SK-N-MC (cell line): ENCODE results near the gene VWC2L.

Experiments
- DNase-seq: peaks from one replicate; pipeline ENCODE4 v3.0.0-alpha.2; 2011; ENCODE audit warnings: low read depth, low spot score
- H3K27ac ChIP-seq: fragments of 200-600 bp; sonication (generic); 2 replicates; pipeline ENCODE4 v1.5.1; 2016; ENCODE audit warnings: mixed run types
- H3K36me3 ChIP-seq: fragments of 200-600 bp; sonication (generic); 2 replicates; pipeline ENCODE4 v1.6.1; 2017; ENCODE audit warnings: antibody characterized with exemption, low read length, mixed read lengths; ENCODE audit not compliant: insufficient read depth
- H3K4me3 ChIP-seq: fragments of 200-600 bp; sonication (generic); 2 replicates; pipeline ENCODE4 v1.5.1; 2016
- H3K9ac ChIP-seq: fragments of 200-600 bp; sonication (generic); 2 replicates; pipeline ENCODE4 v1.8.0; 2017; ENCODE audit warnings: mixed run types, mixed read lengths; ENCODE audit not compliant: insufficient read length
- H3K9me3 ChIP-seq: fragments of 200-600 bp; sonication (generic); 2 replicates; pipeline ENCODE4 v1.6.1; 2017; ENCODE audit warnings: low read depth, mild to moderate bottlenecking, antibody characterized with exemption, low read length, moderate library complexity, mixed read lengths
- EZH2 ChIP-seq: fragments of 200-600 bp; sonication (generic); IDR thresholded peaks from one replicate; pipeline ENCODE4 v1.6.1; 2017; ENCODE audit warnings: antibody characterized with exemption
- FOXP2 ChIP-seq: optimal IDR thresholded peaks from 2 replicates; pipeline ENCODE3; 2011; ENCODE audit warnings: mild to moderate bottlenecking, moderate library complexity; ENCODE audit not compliant: insufficient read depth; ENCODE audit errors: extremely low read length, control extremely low read depth
- POLR2AphosphoS5 ChIP-seq: IDR thresholded peaks from 2 replicates; pipeline ENCODE4 v1.6.1; 2012; ENCODE audit warnings: mild to moderate bottlenecking, low read depth, low read length, borderline replicate concordance

VWC2L gene

GRCh38 chr2:214587442-214587841 is 176.6 kb downstream of the VWC2L start:
- no peak for TF ChIP-seq EZH2
- TF ChIP-seq FOXP2 = no peak
- no peak for TF ChIP-seq POLR2AphosphoS5
- Histone ChIP-seq H3K36me3 (no peaks in the 10 kb centered on the region), H3K9me3 (no peaks in the 10 kb centered on the region), H3K27ac (no peak overlapping the region), H3K4me3 (no peak overlapping the region), H3K9ac (no peak overlapping the region)
- no peak for DNase-seq

GRCh38 chr2:214591366-214591765 is 180.5 kb downstream of the VWC2L start:
- Histone ChIP-seq H3K27ac (no peak overlapping the region), H3K36me3 (no peaks in the 10 kb centered on the region), H3K9ac (no peak overlapping the region), H3K4me3 (peak overlapping the region; percentile 1; the same call in 1 of the 2 replicates), H3K9me3 (no peaks in the 10 kb centered on the region)
- no peak for DNase-seq
- TF ChIP-seq EZH2 (no peak), FOXP2 (no peak), POLR2AphosphoS5 (no peak)

DNA sequence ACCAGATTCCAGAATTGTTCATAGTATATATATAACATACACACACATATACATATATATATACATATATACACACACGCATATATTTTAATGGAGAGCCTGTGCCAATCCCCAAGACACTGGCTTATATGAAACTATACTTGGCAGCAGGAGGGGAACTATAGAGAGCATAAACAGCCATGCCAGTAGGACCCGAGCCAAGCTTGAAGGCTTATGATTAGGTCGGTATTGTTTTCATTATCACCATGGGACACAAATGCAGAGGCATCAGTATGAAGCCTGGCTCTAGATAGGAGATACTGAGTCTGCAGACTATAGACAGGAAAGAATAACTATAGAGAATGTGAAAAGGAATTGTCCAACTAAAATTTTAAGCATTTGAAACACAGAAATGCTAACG is 181.2 kb downstream of the VWC2L start:
- H3K36me3 ChIP-seq = no peaks in the 10 kb centered on the region
- H3K9ac ChIP-seq = no peak overlapping the region
- no peak for TF ChIP-seq EZH2
- TF ChIP-seq POLR2AphosphoS5 = no peak
- TF ChIP-seq FOXP2 = no peak
- H3K4me3 ChIP-seq = no peak overlapping the region
- no peaks in the 10 kb centered on the region for H3K9me3 ChIP-seq
- H3K27ac ChIP-seq = no peak overlapping the region
- DNase-seq = no peak

GRCh38 chr2:214593727-214594126 is 182.9 kb downstream of the VWC2L start:
- Histone ChIP-seq H3K9me3 (no peaks in the 10 kb centered on the region), H3K27ac (no peak overlapping the region), H3K36me3 (no peaks in the 10 kb centered on the region), H3K9ac (no peak overlapping the region), H3K4me3 (no peak overlapping the region)
- no peak for TF ChIP-seq EZH2
- TF ChIP-seq FOXP2 = no peak
- no peak for TF ChIP-seq POLR2AphosphoS5
- no peak for DNase-seq

DNA sequence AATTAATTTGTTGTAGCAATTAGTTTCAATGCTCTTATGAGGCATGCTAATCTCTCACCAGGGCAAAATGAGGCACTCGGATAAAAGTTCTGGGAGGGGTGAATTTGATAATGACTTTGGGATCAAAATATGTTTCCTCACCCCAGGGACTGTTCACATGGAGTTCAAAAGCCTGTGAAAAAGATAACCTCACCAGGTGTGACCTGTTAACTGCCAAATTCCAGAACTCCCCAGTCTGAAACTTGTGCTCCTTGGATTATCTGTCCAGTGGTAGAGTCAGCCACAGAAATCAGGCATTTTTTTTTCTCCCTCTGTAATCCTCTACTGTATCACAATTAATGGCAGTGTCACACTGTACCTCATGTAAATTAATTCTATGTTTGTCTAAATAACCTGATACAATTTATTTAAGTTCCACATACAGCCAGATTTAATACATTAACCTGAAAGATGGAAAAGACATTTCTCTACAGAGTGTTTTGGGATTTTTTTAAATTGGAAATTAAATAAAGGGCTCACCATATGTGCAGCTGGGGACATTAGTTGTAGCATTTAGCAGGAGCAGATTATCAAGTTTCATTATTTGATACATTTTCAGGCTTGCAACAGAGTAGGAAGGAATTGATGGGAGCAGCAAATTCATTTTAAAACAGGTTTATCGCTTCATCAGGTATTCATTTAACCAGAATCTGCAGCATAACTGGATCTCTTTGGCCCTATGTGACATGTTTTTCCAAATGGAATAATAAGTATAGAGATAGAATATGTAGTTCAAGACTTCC is 191.2 kb downstream of the VWC2L start:
- no peak for DNase-seq
- no peak overlapping the region for H3K9ac ChIP-seq

GRCh38 chr2:214604861-214605260 is 194.0 kb downstream of the VWC2L start:
- TF ChIP-seq FOXP2 (no peak), POLR2AphosphoS5 (no peak), EZH2 (no peak)
- DNase-seq = no peak
- Histone ChIP-seq H3K9me3 (no peaks in the 10 kb centered on the region), H3K36me3 (no peaks in the 10 kb centered on the region), H3K27ac (no peak overlapping the region), H3K9ac (no peak overlapping the region), H3K4me3 (no peak overlapping the region)

More for the DNA sequence above, 191.2 kb downstream of the VWC2L start:
- Histone ChIP-seq H3K27ac (no peak overlapping the region), H3K9me3 (no peaks in the 10 kb centered on the region), H3K36me3 (no peaks in the 10 kb centered on the region), H3K4me3 (no peak overlapping the region)
- TF ChIP-seq FOXP2 = no peak
- no peak for TF ChIP-seq POLR2AphosphoS5
- no peak for TF ChIP-seq EZH2

GRCh38 chr2:214607051-214607450 is 196.2 kb downstream of the VWC2L start:
- Histone ChIP-seq H3K9me3 (no peaks in the 10 kb centered on the region), H3K4me3 (no peak overlapping the region), H3K36me3 (no peaks in the 10 kb centered on the region), H3K27ac (no peak overlapping the region), H3K9ac (no peak overlapping the region)
- no peak for DNase-seq
- TF ChIP-seq EZH2 (no peak), FOXP2 (no peak), POLR2AphosphoS5 (no peak)

- H3K9ac ChIP-seq = no peak overlapping the region
- H3K4me3 ChIP-seq = 0 out of 2 replicates have a peak overlapping the region, but pooled peaks have one; percentile 1
- no peak for TF ChIP-seq POLR2AphosphoS5
- TF ChIP-seq EZH2 = no peak
- no peak for TF ChIP-seq FOXP2
- no peak overlapping the region for H3K27ac ChIP-seq
- H3K9me3 ChIP-seq = 0 out of 2 replicates have a peak, but pooled peaks cover 5% of the 10 kb centered on the region
- no peaks in the 10 kb centered on the region for H3K36me3 ChIP-seq
- DNase-seq = no peak
These were observed 200.2 kb downstream of the VWC2L start for GRCh38 chr2:214611015-214611414.

GRCh38 chr2:214624166-214624760 is 213.4 kb downstream of the VWC2L start:
- no peak overlapping the region for H3K27ac ChIP-seq

More at GRCh38 chr2:214624166-214624760, 213.4 kb downstream of the VWC2L start:
- Histone ChIP-seq H3K9me3 (no peaks in the 10 kb centered on the region), H3K4me3 (no peak overlapping the region; the same call in 1 of the 2 replicates), H3K9ac (no peak overlapping the region), H3K36me3 (no peaks in the 10 kb centered on the region)
- TF ChIP-seq POLR2AphosphoS5 (no peak), EZH2 (no peak), FOXP2 (no peak)
- no peak for DNase-seq
